ENCODE results near the gene TAF7.

Gene TAF7

GRCh38 chr5:141313711-141314110, 6.9 kb downstream of the TAF7 start:
- no peak for DNase-seq
- H3K9me2 ChIP-seq (replicated peaks; ENCODE audit: insufficient read depth, low read length), result no peaks in the 10 kb centered on the region
- peaks cover 23% of the 10 kb centered on the region for H3K79me2 ChIP-seq (ENCODE audit: low read length)
- H3K36me3 ChIP-seq (replicated peaks; ENCODE audit: insufficient read depth, low read length), result peaks cover 9% of the 10 kb centered on the region
- no peaks in the 10 kb centered on the region for H3K27me3 ChIP-seq (replicated peaks; ENCODE audit: insufficient read depth, low read length)
- H3F3A ChIP-seq (ENCODE audit: insufficient read depth, low read length), result peaks cover 3% of the 10 kb centered on the region; the same call in 1 of the 2 replicates
- H3K27ac ChIP-seq (ENCODE audit: low read length), result no peak overlapping the region
- H3K4me3 ChIP-seq (ENCODE audit: low read length), result no peak overlapping the region
- no peaks in the 10 kb centered on the region for H4K20me1 ChIP-seq (ENCODE audit: insufficient read depth, low read length)
- TF ChIP-seq EZH2 (optimal IDR thresholded peaks at IDR 0.05; ENCODE audit: low read depth, low read length) (no peak), EZH2phosphoT487 (IDR thresholded peaks at IDR 0.05; ENCODE audit: low read length) (no peak)
- TF ChIP-seq, protein P1, sequence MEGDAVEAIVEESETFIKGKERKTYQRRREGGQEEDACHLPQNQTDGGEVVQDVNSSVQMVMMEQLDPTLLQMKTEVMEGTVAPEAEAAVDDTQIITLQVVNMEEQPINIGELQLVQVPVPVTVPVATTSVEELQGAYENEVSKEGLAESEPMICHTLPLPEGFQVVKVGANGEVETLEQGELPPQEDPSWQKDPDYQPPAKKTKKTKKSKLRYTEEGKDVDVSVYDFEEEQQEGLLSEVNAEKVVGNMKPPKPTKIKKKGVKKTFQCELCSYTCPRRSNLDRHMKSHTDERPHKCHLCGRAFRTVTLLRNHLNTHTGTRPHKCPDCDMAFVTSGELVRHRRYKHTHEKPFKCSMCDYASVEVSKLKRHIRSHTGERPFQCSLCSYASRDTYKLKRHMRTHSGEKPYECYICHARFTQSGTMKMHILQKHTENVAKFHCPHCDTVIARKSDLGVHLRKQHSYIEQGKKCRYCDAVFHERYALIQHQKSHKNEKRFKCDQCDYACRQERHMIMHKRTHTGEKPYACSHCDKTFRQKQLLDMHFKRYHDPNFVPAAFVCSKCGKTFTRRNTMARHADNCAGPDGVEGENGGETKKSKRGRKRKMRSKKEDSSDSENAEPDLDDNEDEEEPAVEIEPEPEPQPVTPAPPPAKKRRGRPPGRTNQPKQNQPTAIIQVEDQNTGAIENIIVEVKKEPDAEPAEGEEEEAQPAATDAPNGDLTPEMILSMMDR (IDR thresholded peaks at IDR 0.05; ENCODE audit: low read length), result no peak
- H3K9me3 ChIP-seq (replicated peaks; ENCODE audit: insufficient read depth, low read length), result 0 out of 2 replicates have a peak, but pooled peaks cover 3% of the 10 kb centered on the region
- no peak overlapping the region for H3K4me2 ChIP-seq (ENCODE audit: low read depth, low read length)
- H3K4me1 ChIP-seq (ENCODE audit: low read length), result no peaks in the 10 kb centered on the region
- H3K9ac ChIP-seq (ENCODE audit: low read length), result no peak overlapping the region
- H2AFZ ChIP-seq (ENCODE audit: low read length), result no peak overlapping the region

- TF ChIP-seq EZH2 (optimal IDR thresholded peaks at IDR 0.05; ENCODE audit: low read depth, low read length) (no peak), EZH2phosphoT487 (IDR thresholded peaks at IDR 0.05; ENCODE audit: low read length) (no peak)
- TF ChIP-seq, protein P1 (IDR thresholded peaks at IDR 0.05; ENCODE audit: low read length), result no peak
- no peak overlapping the region for H3K4me2 ChIP-seq (ENCODE audit: low read depth, low read length)
- H3K4me1 ChIP-seq (ENCODE audit: low read length), result no peaks in the 10 kb centered on the region
- no peak for DNase-seq
- no peaks in the 10 kb centered on the region for H3F3A ChIP-seq (ENCODE audit: insufficient read depth, low read length)
- H3K27me3 ChIP-seq (replicated peaks; ENCODE audit: insufficient read depth, low read length), result no peaks in the 10 kb centered on the region
- H3K9me3 ChIP-seq (replicated peaks; ENCODE audit: insufficient read depth, low read length), result no peaks in the 10 kb centered on the region
- 0 out of 2 replicates have a peak, but pooled peaks cover 3% of the 10 kb centered on the region for H3K79me2 ChIP-seq (ENCODE audit: low read length)
- no peak overlapping the region for H3K27ac ChIP-seq (ENCODE audit: low read length)
- no peak overlapping the region for H3K9ac ChIP-seq (ENCODE audit: low read length)
- H3K9me2 ChIP-seq (replicated peaks; ENCODE audit: insufficient read depth, low read length), result no peaks in the 10 kb centered on the region
- H3K36me3 ChIP-seq (replicated peaks; ENCODE audit: insufficient read depth, low read length), result no peaks in the 10 kb centered on the region
- H4K20me1 ChIP-seq (ENCODE audit: insufficient read depth, low read length), result no peaks in the 10 kb centered on the region
- H2AFZ ChIP-seq (ENCODE audit: low read length), result no peak overlapping the region
- H3K4me3 ChIP-seq (ENCODE audit: low read length), result no peak overlapping the region
These were observed 14.0 kb downstream of the TAF7 start for GRCh38 chr5:141306630-141307029.

DNA sequence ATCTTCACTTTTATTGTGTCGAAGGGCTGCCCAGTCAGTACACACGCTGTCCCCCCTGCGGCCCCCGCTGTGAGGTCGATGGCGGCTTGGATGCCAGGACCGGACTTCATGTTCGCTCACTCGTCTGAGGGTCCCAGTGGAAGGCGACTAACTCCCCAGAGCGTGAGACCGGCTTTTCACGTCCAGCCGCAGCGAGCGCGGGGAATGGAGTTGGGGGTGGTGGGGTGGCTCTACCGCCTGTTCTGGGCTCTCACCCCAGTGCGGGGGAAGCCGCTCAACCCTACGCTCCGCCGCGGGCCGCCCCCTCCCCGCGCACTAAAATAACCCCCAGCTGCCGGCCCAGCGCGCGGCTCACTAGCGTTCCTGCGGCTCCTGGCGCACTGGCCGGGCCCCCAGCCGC, 16.8 kb downstream of the TAF7 start, which contains the start of gene SLC25A2:
Gene SLC25A2, minus strand, starts transcription at position 294 of the 400 bp plus-strand sequence. Its CDS starts 184 bp downstream, at position 110.
- Histone ChIP-seq H3K4me1 (ENCODE audit: low read length) (no peaks in the 10 kb centered on the region), H3K27me3 (replicated peaks; ENCODE audit: insufficient read depth, low read length) (no peaks in the 10 kb centered on the region), H3K4me3 (ENCODE audit: low read length) (no peak within 1 kb of the TSS), H3K27ac (ENCODE audit: low read length) (no peak within 1 kb of the TSS), H3F3A (ENCODE audit: insufficient read depth, low read length) (no peaks in the 10 kb centered on the region), H4K20me1 (ENCODE audit: insufficient read depth, low read length) (no peaks in the 10 kb centered on the region), H3K79me2 (ENCODE audit: low read length) (no peaks in the 10 kb centered on the region), H3K9me2 (replicated peaks; ENCODE audit: insufficient read depth, low read length) (no peaks in the 10 kb centered on the region), H3K9ac (ENCODE audit: low read length) (no peak within 1 kb of the TSS), H2AFZ (ENCODE audit: low read length) (no peak within 1 kb of the TSS), H3K9me3 (replicated peaks; ENCODE audit: insufficient read depth, low read length) (no peaks in the 10 kb centered on the region), H3K4me2 (ENCODE audit: low read depth, low read length) (no peak within 1 kb of the TSS), H3K36me3 (replicated peaks; ENCODE audit: insufficient read depth, low read length) (no peaks in the 10 kb centered on the region)
- TF ChIP-seq EZH2 (optimal IDR thresholded peaks at IDR 0.05; ENCODE audit: low read depth, low read length), result no peak
- TF ChIP-seq, protein P1 (IDR thresholded peaks at IDR 0.05; ENCODE audit: low read length), result no peak
- no peak for TF ChIP-seq EZH2phosphoT487 (IDR thresholded peaks at IDR 0.05; ENCODE audit: low read length)
- DNase-seq, result no peak

All from MM.1S (cell line).